HEK293 (cell line): ENCODE data around the gene CEP89.

Experiments
- CTCF ChIA-PET: fragments of 350-600 bp; formaldehyde crosslinking; extraction: SDS; loops from one replicate; lab custom pipeline; 2021; ENCODE audit warnings: antibody characterized with exemption; lab: Yijun Ruan, JAX
- POLR2A ChIA-PET: fragments of 300-600 bp; formaldehyde crosslinking; extraction: SDS; loops from one replicate; lab custom pipeline; 2020; ENCODE audit warnings: antibody characterized with exemption, inconsistent platforms; lab: Yijun Ruan, JAX
- H3K27ac ChIP-seq: fragments of 200-500 bp; sonication (Bioruptor generic); 2 replicates; pipeline ENCODE4 v1.5.1; 2014; ENCODE audit warnings: low read depth, low read length, control low read depth, inconsistent platforms; ENCODE audit errors: extremely low read depth
- H3K36me3 ChIP-seq, 2 experiments: fragments of 200-500 bp in 1 of 2; sonication (Bioruptor generic) in 1 of 2; 1 replicate in 1 of 2; 2 replicates in 1 of 2; pipeline ENCODE4 v1.5.1; 2014 to 2017; ENCODE audit warnings: inconsistent platforms in 2 of 2, low read length in 2 of 2; ENCODE audit not compliant: control insufficient read depth in 2 of 2, insufficient read depth in 1 of 2
- H3K4me1 ChIP-seq: fragments of 200-500 bp; sonication (Bioruptor generic); 2 replicates; pipeline ENCODE4 v1.5.1; 2014; ENCODE audit warnings: mild to moderate bottlenecking, low read length, inconsistent platforms; ENCODE audit not compliant: control insufficient read depth, insufficient read depth
- H3K4me3 ChIP-seq: 2 replicates; pipeline ENCODE4 v1.5.1; 2011; ENCODE audit warnings: low read depth, mild to moderate bottlenecking, control low read depth, low read length, moderate library complexity
- H3K9me3 ChIP-seq: fragments of 200-500 bp; sonication (Bioruptor generic); 2 replicates; pipeline ENCODE4 v1.5.1; 2014; ENCODE audit warnings: low read depth, low read length, inconsistent platforms; ENCODE audit not compliant: control insufficient read depth, insufficient read depth
- AEBP2 ChIP-seq: fragments of 450-650 bp; formaldehyde crosslinking; IDR thresholded peaks from 2 replicates; pipeline ENCODE4 v1.5.1; 2016; ENCODE audit warnings: missing biosample characterization, missing genetic modification characterization, borderline replicate concordance
- PRDM6 ChIP-seq: fragments of 450-650 bp; formaldehyde crosslinking; IDR thresholded peaks from 2 replicates; pipeline ENCODE4 v1.5.1; 2017; ENCODE audit warnings: missing biosample characterization, missing genetic modification characterization
- SP7 ChIP-seq: fragments of 450-650 bp; formaldehyde crosslinking; IDR thresholded peaks from 2 replicates; pipeline ENCODE4 v1.5.1; 2016; ENCODE audit warnings: missing biosample characterization, missing genetic modification characterization
- ZBTB49 ChIP-seq: fragments of 450-650 bp; formaldehyde crosslinking; IDR thresholded peaks from 2 replicates; pipeline ENCODE4 v1.5.1; 2016; ENCODE audit warnings: missing biosample characterization, missing genetic modification characterization, low read depth
- ZFHX2 ChIP-seq: fragments of 450-650 bp; formaldehyde crosslinking; conservative IDR thresholded peaks from 2 replicates; pipeline ENCODE4 v1.5.1; 2016; ENCODE audit warnings: missing biosample characterization, missing genetic modification characterization
- ZIC2 ChIP-seq: fragments of 450-650 bp; formaldehyde crosslinking; IDR thresholded peaks from 2 replicates; pipeline ENCODE4 v1.5.1; 2016; ENCODE audit warnings: missing biosample characterization, missing genetic modification characterization
- ZNF121 ChIP-seq: fragments of 450-650 bp; formaldehyde crosslinking; IDR thresholded peaks from 2 replicates; pipeline ENCODE4 v1.5.1; 2016; ENCODE audit warnings: missing biosample characterization, missing genetic modification characterization
- ZNF148 ChIP-seq: fragments of 450-650 bp; formaldehyde crosslinking; IDR thresholded peaks from 2 replicates; pipeline ENCODE4 v1.5.0; 2017; ENCODE audit warnings: missing biosample characterization, missing genetic modification characterization, borderline replicate concordance
- ZNF175 ChIP-seq: fragments of 450-650 bp; formaldehyde crosslinking; IDR thresholded peaks from 2 replicates; pipeline ENCODE4 v1.5.1; 2016; ENCODE audit warnings: missing biosample characterization, missing genetic modification characterization
- ZNF24 ChIP-seq: fragments of 450-650 bp; formaldehyde crosslinking; IDR thresholded peaks from 2 replicates; pipeline ENCODE4 v1.5.1; 2016; ENCODE audit warnings: missing biosample characterization, missing genetic modification characterization
- ZNF311 ChIP-seq: fragments of 450-650 bp; formaldehyde crosslinking; IDR thresholded peaks from 2 replicates; pipeline ENCODE4 v1.5.1; 2017; ENCODE audit warnings: missing biosample characterization, missing genetic modification characterization, borderline replicate concordance
- ZNF341 ChIP-seq: fragments of 450-650 bp; formaldehyde crosslinking; IDR thresholded peaks from 2 replicates; pipeline ENCODE4; 2016; ENCODE audit warnings: low read depth, missing biosample characterization, missing genetic modification characterization
- ZNF560 ChIP-seq: fragments of 450-650 bp; formaldehyde crosslinking; IDR thresholded peaks from 2 replicates; pipeline ENCODE4 v1.5.1; 2017; ENCODE audit warnings: missing biosample characterization, missing genetic modification characterization, borderline replicate concordance
- ZNF600 ChIP-seq: fragments of 450-650 bp; formaldehyde crosslinking; IDR thresholded peaks from 2 replicates; pipeline ENCODE4 v1.5.1; 2016; ENCODE audit warnings: missing biosample characterization, missing genetic modification characterization
- ZNF701 ChIP-seq: fragments of 450-650 bp; formaldehyde crosslinking; IDR thresholded peaks from 2 replicates; pipeline ENCODE4 v1.5.1; 2016; ENCODE audit warnings: missing biosample characterization, missing genetic modification characterization
- ZSCAN5A ChIP-seq: fragments of 450-650 bp; formaldehyde crosslinking; IDR thresholded peaks from 2 replicates; pipeline ENCODE4 v1.5.1; 2016; ENCODE audit warnings: missing biosample characterization, missing genetic modification characterization

The CEP89 gene

GRCh38 chr19:32966750-32967149 is 5.0 kb downstream of the CEP89 start:
- Histone ChIP-seq H3K4me1 (peaks cover 13% of the 10 kb centered on the region), H3K27ac (no peak overlapping the region), H3K9me3 (no peaks in the 10 kb centered on the region; the same call in 1 of the 2 replicates), H3K4me3 (no peak overlapping the region), H3K36me3 (peaks cover 56 to 74% of the 10 kb centered on the region in 2 experiments)
- ChIA-PET CTCF (interaction anchor here (0.6 to 1.0 kb wide), 5 partner anchors 9 to 337 kb away, joined by 3 to 4 read pairs (median 3); no protein-coding TSS in a partner anchor), POLR2A (interaction anchor here (0.7 to 1.0 kb wide), 2 partner anchors 66 to 292 kb away, joined by 3 read pairs; partner anchors contain the start of gene ANKRD27)
- no peak for TF ChIP-seq SP7 (tag by site-specific recombination)
- TF ChIP-seq ZNF341: peak; percentile 76; the same call in 1 of the 2 replicates
- peak; percentile 98 for TF ChIP-seq ZNF121 (tag by site-specific recombination)

GRCh38 chr19:32945260-32945659 is 26.5 kb downstream of the CEP89 start:
- H3K36me3 ChIP-seq: peaks cover 58 to 93% of the 10 kb centered on the region in 2 experiments
- no peak for TF ChIP-seq ZFHX2 (tag by site-specific recombination)
- no peak for TF ChIP-seq ZIC2 (tag by site-specific recombination)
- TF ChIP-seq ZNF24 (tag by site-specific recombination): no peak
- no peak for TF ChIP-seq ZBTB49
- TF ChIP-seq ZNF701 (tag by site-specific recombination): no peak
- TF ChIP-seq ZNF600 (tag by site-specific recombination): no peak
- no peak for TF ChIP-seq ZSCAN5A
- no peak for TF ChIP-seq ZNF175 (tag by site-specific recombination)
- no peak for TF ChIP-seq ZNF311 (tag by site-specific recombination)
- no peak for TF ChIP-seq ZNF560 (tag by site-specific recombination)
- no peak for TF ChIP-seq PRDM6 (tag by site-specific recombination)
- TF ChIP-seq ZNF148 (tag by site-specific recombination): no peak
- no peak for TF ChIP-seq AEBP2 (tag by site-specific recombination)
- TF ChIP-seq, all 188 proteins: peak for 0
- Histone ChIP-seq H3K27ac (no peak overlapping the region), H3K4me3 (no peak overlapping the region), H3K9me3 (no peaks in the 10 kb centered on the region), H3K4me1 (0 out of 2 replicates have a peak, but pooled peaks cover 3% of the 10 kb centered on the region)
- POLR2A ChIA-PET: interaction anchor here (0.6 kb wide), 1 partner anchor 9 kb away, joined by 11 read pairs; no protein-coding TSS in a partner anchor
- CTCF ChIA-PET: interaction anchor here (1.0 kb wide), 1 partner anchor 345 kb away, joined by 4 read pairs; no protein-coding TSS in a partner anchor
